OCI-LY7 (cell line): ENCODE results near the gene DNAI2.

Source experiments
- EZH2phosphoT487 ChIP-seq: fragments of 200-600 bp; sonication (generic); IDR thresholded peaks from 2 replicates; pipeline ENCODE4 v1.6.1; 2018; ENCODE audit warnings: low read depth, borderline replicate concordance, mild to moderate bottlenecking, mixed run types, antibody characterized with exemption, low read length, moderate library complexity, mixed read lengths
- TF ChIP-seq, protein P1 (sequence below): fragments of 200-600 bp; sonication (generic); conservative IDR thresholded peaks from 2 replicates; pipeline ENCODE4 v1.5.1; 2014; ENCODE audit warnings: mild to moderate bottlenecking, antibody characterized with exemption, low read length, moderate library complexity, mixed read lengths

DNA sequence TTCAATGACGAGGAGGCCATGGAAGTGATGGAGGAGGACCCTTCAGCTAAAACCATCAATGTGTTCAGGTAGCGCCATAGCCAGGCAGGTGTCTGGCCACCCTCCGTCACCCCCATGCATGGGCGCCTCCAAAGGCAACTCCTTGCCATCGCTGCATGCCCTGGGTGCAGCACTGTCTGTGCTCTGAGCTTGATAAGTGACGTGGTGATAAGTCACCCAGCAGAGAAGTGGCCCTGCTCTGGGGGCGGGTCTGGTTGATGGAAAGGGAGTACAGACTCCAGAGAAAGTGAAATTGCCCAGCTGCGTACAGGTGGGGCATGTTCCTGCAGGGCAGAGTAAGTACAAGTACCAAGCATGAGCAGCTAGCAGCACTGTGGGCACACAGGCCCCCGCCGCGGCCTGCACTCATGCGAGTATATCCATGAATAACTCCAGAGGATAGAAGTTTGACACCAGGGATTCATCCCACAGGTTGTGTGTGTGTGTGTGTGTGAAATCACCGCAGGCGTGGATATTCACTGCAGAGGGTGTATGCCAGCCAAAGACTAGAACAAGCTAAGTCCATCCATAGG, 13.1 kb downstream of the DNAI2 start:
- TF ChIP-seq, protein P1, sequence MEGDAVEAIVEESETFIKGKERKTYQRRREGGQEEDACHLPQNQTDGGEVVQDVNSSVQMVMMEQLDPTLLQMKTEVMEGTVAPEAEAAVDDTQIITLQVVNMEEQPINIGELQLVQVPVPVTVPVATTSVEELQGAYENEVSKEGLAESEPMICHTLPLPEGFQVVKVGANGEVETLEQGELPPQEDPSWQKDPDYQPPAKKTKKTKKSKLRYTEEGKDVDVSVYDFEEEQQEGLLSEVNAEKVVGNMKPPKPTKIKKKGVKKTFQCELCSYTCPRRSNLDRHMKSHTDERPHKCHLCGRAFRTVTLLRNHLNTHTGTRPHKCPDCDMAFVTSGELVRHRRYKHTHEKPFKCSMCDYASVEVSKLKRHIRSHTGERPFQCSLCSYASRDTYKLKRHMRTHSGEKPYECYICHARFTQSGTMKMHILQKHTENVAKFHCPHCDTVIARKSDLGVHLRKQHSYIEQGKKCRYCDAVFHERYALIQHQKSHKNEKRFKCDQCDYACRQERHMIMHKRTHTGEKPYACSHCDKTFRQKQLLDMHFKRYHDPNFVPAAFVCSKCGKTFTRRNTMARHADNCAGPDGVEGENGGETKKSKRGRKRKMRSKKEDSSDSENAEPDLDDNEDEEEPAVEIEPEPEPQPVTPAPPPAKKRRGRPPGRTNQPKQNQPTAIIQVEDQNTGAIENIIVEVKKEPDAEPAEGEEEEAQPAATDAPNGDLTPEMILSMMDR: no peak
- no peak for TF ChIP-seq EZH2phosphoT487
